Measurements from ENCODE around the gene MAFB.

DNA sequence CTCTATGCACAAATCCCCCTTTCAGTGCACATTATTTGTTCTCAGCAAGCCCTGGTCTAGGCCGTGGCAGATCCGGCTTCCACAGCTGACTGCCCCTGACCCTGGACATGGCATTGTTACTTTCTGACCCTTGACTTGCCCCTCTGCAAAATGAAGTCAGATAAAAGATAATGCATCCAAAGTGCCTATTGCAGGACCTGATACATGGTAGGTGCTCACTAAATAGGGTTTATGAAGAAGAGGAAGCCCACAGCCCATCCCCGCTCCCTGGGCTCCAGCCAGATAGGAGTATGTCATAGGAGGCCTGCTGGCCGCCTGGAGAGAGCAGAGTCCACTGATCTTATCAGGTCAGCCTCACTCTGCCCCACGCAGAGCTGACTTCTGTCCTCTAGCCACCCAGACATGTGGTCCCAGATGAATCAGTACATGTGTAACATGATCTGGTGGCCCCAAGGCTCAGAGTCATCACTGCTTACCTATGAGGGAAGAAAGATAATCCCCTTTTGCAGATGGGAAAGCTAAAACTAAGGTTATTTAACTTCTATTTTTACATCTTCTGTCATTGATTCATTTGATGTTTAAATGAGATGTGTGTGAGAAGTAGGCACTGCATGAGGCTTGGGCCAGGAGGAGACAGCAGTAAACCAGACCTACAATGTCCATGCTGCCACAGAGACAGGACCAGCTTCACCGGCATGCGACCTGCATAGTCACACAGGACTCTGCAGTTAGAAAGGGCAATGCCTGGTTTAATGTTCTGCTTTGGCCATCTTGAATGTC, 20.4 kb downstream of the MAFB start:
- TF ChIP-seq, protein P1, sequence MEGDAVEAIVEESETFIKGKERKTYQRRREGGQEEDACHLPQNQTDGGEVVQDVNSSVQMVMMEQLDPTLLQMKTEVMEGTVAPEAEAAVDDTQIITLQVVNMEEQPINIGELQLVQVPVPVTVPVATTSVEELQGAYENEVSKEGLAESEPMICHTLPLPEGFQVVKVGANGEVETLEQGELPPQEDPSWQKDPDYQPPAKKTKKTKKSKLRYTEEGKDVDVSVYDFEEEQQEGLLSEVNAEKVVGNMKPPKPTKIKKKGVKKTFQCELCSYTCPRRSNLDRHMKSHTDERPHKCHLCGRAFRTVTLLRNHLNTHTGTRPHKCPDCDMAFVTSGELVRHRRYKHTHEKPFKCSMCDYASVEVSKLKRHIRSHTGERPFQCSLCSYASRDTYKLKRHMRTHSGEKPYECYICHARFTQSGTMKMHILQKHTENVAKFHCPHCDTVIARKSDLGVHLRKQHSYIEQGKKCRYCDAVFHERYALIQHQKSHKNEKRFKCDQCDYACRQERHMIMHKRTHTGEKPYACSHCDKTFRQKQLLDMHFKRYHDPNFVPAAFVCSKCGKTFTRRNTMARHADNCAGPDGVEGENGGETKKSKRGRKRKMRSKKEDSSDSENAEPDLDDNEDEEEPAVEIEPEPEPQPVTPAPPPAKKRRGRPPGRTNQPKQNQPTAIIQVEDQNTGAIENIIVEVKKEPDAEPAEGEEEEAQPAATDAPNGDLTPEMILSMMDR (IDR thresholded peaks at IDR 0.05 in 2 of 3, conservative IDR thresholded peaks at IDR 0.05 in 1 of 3; ENCODE audit: borderline replicate concordance in 1 of 3, insufficient read depth in 1 of 3, low read depth in 2 of 3, low read length in 2 of 3), result no peak
- TF ChIP-seq EZH2 (IDR thresholded peaks at IDR 0.05) (no peak), ZNF274 (IDR thresholded peaks at IDR 0.05; ENCODE audit: low read depth, low read length) (no peak), POLR2A (IDR thresholded peaks at IDR 0.05; ENCODE audit: borderline replicate concordance, extremely low read depth, insufficient read depth, insufficient read length) (no peak), CEBPB (IDR thresholded peaks at IDR 0.05; ENCODE audit: low read depth) (no peak), SP1 (IDR thresholded peaks at IDR 0.05; ENCODE audit: low read depth) (no peak), POLR2AphosphoS5 (IDR thresholded peaks at IDR 0.05; ENCODE audit: low read depth, low read length) (no peak), SRF (IDR thresholded peaks at IDR 0.05; ENCODE audit: low read depth) (no peak), EZH2phosphoT487 (IDR thresholded peaks at IDR 0.05; ENCODE audit: borderline replicate concordance) (no peak), YY1 (IDR thresholded peaks at IDR 0.05; ENCODE audit: extremely low read depth, insufficient replicate concordance, low read depth, low read length) (no peak), ATF3 (IDR thresholded peaks at IDR 0.05) (no peak), RAD21 (IDR thresholded peaks at IDR 0.05; ENCODE audit: low read depth) (no peak)
- TF ChIP-seq, protein P2, sequence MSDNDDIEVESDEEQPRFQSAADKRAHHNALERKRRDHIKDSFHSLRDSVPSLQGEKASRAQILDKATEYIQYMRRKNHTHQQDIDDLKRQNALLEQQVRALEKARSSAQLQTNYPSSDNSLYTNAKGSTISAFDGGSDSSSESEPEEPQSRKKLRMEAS (IDR thresholded peaks at IDR 0.05), result no peak
